ENCODE results near the gene SMIM28. TPM values are rescaled to one million over a fixed set of nuclear protein-coding genes. Genes with fewer than 3 reads are reported as not detected.

Gene SMIM28
- total and polyA plus RNA-seq, 2 of the 4 experiments (the other 2 are of a cell fraction), result not detected

- Histone ChIP-seq H3K79me1 (ENCODE audit: low read depth in 1 of 2, low read length in 2 of 2) (no peaks in the 10 kb centered on the region), H4K8ac (ENCODE audit: low read depth in 2 of 2, low read length in 2 of 2) (no peak overlapping the region), H3K14ac (replicated peaks; ENCODE audit: low read depth, low read length) (no peak overlapping the region), H3K27me3 (ENCODE audit: control insufficient read depth, insufficient read depth, low read length) (peaks cover 5% of the 10 kb centered on the region; the same call in 1 of the 2 replicates), H3K4ac (ENCODE audit: low read depth, low read length) (no peak overlapping the region), H3K36me3 (ENCODE audit: control insufficient read depth, insufficient read depth, low read length) (no peaks in the 10 kb centered on the region), H3K4me1 (ENCODE audit: control insufficient read depth, insufficient read depth, low read length) (no peaks in the 10 kb centered on the region), H2BK15ac (ENCODE audit: low read depth, low read length) (no peak overlapping the region), H3K9ac (ENCODE audit: low read depth, low read length) (no peak overlapping the region), H3K9me3 (ENCODE audit: control insufficient read depth, insufficient read depth, low read length) (no peaks in the 10 kb centered on the region), H4K91ac (ENCODE audit: insufficient read depth, low read depth, low read length) (no peak overlapping the region), H3K56ac (ENCODE audit: extremely low read depth, insufficient read depth, low read length) (no peak overlapping the region), H3K9me1 (ENCODE audit: insufficient read depth, low read length) (no peaks in the 10 kb centered on the region), H3K27ac (ENCODE audit: insufficient read depth, low read length) (no peak overlapping the region), H2AK9ac (replicated peaks; ENCODE audit: low read depth, low read length, poor library complexity) (no peak overlapping the region), H3K18ac (ENCODE audit: low read depth, low read length) (no peak overlapping the region), H3K23ac (ENCODE audit: low read depth, low read length) (no peak overlapping the region), H3K4me2 (ENCODE audit: low read depth, low read length) (no peak overlapping the region), H2BK20ac (ENCODE audit: low read depth, low read length) (no peak overlapping the region), H2AFZ (replicated peaks; ENCODE audit: low read length, poor library complexity) (no peak overlapping the region), H2BK120ac (ENCODE audit: low read depth, low read length) (no peak overlapping the region), H4K20me1 (ENCODE audit: insufficient read depth, low read length) (no peaks in the 10 kb centered on the region), H2AK5ac (ENCODE audit: low read depth, low read length) (no peak overlapping the region), H2BK5ac (ENCODE audit: low read depth, low read length, poor library complexity, severe bottlenecking) (no peak overlapping the region), H3K4me3 (ENCODE audit: insufficient read depth, low read depth, low read length) (no peak overlapping the region), H4K5ac (ENCODE audit: low read depth, low read length) (no peak overlapping the region)
- in situ Hi-C loops (cut with MboI; ENCODE audit: low sequenced_read_pairs) (no loop called here), dilution Hi-C loops (cut with HindIII; ENCODE audit: low sequenced_read_pairs, unreplicated experiment) (no loop called here), intact Hi-C loops (cut with micrococcal nuclease) (no loop called here)
- ATAC-seq (ENCODE audit: low read depth), result no peak
- WGBS, 2 experiments (ENCODE audit: extremely low coverage in 2 of 2, insufficient read length in 1 of 2), result 40% methylated on average over 1 of the region's 3 CpGs; no CpG with 5 or more reads in 1 of the 2 experiments
- DNase-seq, result no peak
- ChIA-PET POLR2A (ENCODE audit: unreplicated experiment) (no interaction called here), CTCF (interaction anchor here (1.6 kb wide), 1 partner anchor 12 kb away, joined by 4 read pairs; no protein-coding TSS in a partner anchor)
- TF ChIP-seq CTCF (conservative IDR thresholded peaks at IDR 0.05; ENCODE audit: low read depth, low read length) (no peak), RCOR1 (IDR thresholded peaks at IDR 0.05; ENCODE audit: insufficient replicate concordance, low read length) (no peak), RAD21 (IDR thresholded peaks at IDR 0.05; ENCODE audit: low read length) (no peak), MXI1 (IDR thresholded peaks at IDR 0.05; ENCODE audit: borderline replicate concordance, low read depth, low read length) (no peak), RFX5 (IDR thresholded peaks at IDR 0.05; ENCODE audit: low read depth, low read length) (no peak), CEBPB (IDR thresholded peaks at IDR 0.05; ENCODE audit: low read depth, low read length) (no peak), POLR2A (IDR thresholded peaks at IDR 0.05; ENCODE audit: low read depth, low read length) (no peak), ELK1 (IDR thresholded peaks at IDR 0.05; ENCODE audit: borderline replicate concordance, low read depth, low read length) (no peak), FOS (IDR thresholded peaks at IDR 0.05; ENCODE audit: low read depth, low read length) (no peak), USF2 (IDR thresholded peaks at IDR 0.05; ENCODE audit: low read depth, low read length) (no peak), NFE2L2 (IDR thresholded peaks at IDR 0.05; ENCODE audit: low read depth, low read length) (no peak), MAZ (IDR thresholded peaks at IDR 0.05; ENCODE audit: borderline replicate concordance, low read depth, low read length) (no peak), BHLHE40 (IDR thresholded peaks at IDR 0.05; ENCODE audit: low read depth, low read length) (no peak), CHD1 (IDR thresholded peaks at IDR 0.05; ENCODE audit: low read depth, low read length) (no peak), SMC3 (IDR thresholded peaks at IDR 0.05; ENCODE audit: low read depth, low read length) (no peak), MAFK (IDR thresholded peaks at IDR 0.05; ENCODE audit: low read depth, low read length) (no peak)
- BruUV-seq (replicated peaks), result no TSS peak
Observed at GRCh38 chr6:138371452-138371711, 6.3 kb upstream of the SMIM28 start.
